Activated T-cell treated with anti-CD3 and anti-CD28 coated beads, Interleukin-2, amount 50 U/mL, for 24 hours (primary cell): ENCODE measurements around the gene CEP78.

Source experiments
- DNase-seq: peaks from one replicate; pipeline ENCODE4 v3.0.0-alpha.2; 2020
- H3K27ac Mint-ChIP-seq: 2 replicates; pipeline ENCODE4 v1.8.0; 2020; ENCODE audit warnings: mild to moderate bottlenecking, mixed read lengths
- H3K27me3 Mint-ChIP-seq: 2 replicates; pipeline ENCODE4 v1.8.0; 2020; ENCODE audit warnings: mixed read lengths
- H3K36me3 Mint-ChIP-seq: 2 replicates; pipeline ENCODE4 v1.8.0; 2020; ENCODE audit warnings: low read depth, mixed read lengths
- H3K4me1 Mint-ChIP-seq: 2 replicates; pipeline ENCODE4 v1.8.0; 2020; ENCODE audit warnings: low read depth, mixed read lengths
- H3K4me3 Mint-ChIP-seq: 2 replicates; pipeline ENCODE4 v1.8.0; 2020; ENCODE audit warnings: mild to moderate bottlenecking, moderate library complexity, mixed read lengths
- H3K9me3 Mint-ChIP-seq: 2 replicates; pipeline ENCODE4 v1.8.0; 2020; ENCODE audit warnings: mixed read lengths

CEP78 gene

DNA sequence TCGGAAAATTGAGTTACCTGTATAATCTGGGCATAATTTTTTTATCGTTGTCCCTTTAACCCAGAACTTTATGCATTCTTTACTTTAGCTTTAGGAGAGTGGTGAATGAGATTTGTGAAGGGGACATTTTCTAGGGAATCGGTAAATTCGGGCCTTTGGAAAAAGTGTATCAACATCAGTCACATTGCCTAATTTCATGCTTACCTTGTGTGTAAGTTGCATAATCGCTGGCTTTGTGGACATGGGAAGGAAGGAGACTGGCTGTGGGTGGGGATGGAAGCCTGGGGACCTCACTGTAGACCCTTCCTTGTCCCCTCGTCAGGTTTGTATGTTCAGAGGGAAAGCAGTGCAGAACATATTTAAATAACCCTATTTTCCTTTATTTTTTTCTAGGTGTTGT lies 64.3 kb downstream of the CEP78 start:
- no peak overlapping the region for H3K27ac Mint-ChIP-seq
- H3K4me1 Mint-ChIP-seq, result peaks cover 28% of the 10 kb centered on the region
- DNase-seq, result no peak
- no peaks in the 10 kb centered on the region for H3K9me3 Mint-ChIP-seq
- no peaks in the 10 kb centered on the region for H3K27me3 Mint-ChIP-seq
- peaks cover 78% of the 10 kb centered on the region for H3K36me3 Mint-ChIP-seq
- no peak overlapping the region for H3K4me3 Mint-ChIP-seq

- Mint-ChIP-seq H3K36me3 (peaks cover 90% of the 10 kb centered on the region), H3K27ac (no peak overlapping the region), H3K4me1 (peaks cover 19% of the 10 kb centered on the region), H3K4me3 (no peak overlapping the region), H3K27me3 (no peaks in the 10 kb centered on the region), H3K9me3 (no peaks in the 10 kb centered on the region)
- DNase-seq, result no peak
Measured at GRCh38 chr9:78301466-78301865, 65.6 kb downstream of the CEP78 start.

GRCh38 chr9:78303377-78304062 lies 67.6 kb downstream of the CEP78 start:
- no peak for DNase-seq
- no peaks in the 10 kb centered on the region for H3K9me3 Mint-ChIP-seq
- H3K36me3 Mint-ChIP-seq, result peaks cover 94% of the 10 kb centered on the region
- no peak overlapping the region for H3K27ac Mint-ChIP-seq
- H3K4me3 Mint-ChIP-seq, result no peak overlapping the region
- no peaks in the 10 kb centered on the region for H3K27me3 Mint-ChIP-seq
- peaks cover 13% of the 10 kb centered on the region for H3K4me1 Mint-ChIP-seq

DNA sequence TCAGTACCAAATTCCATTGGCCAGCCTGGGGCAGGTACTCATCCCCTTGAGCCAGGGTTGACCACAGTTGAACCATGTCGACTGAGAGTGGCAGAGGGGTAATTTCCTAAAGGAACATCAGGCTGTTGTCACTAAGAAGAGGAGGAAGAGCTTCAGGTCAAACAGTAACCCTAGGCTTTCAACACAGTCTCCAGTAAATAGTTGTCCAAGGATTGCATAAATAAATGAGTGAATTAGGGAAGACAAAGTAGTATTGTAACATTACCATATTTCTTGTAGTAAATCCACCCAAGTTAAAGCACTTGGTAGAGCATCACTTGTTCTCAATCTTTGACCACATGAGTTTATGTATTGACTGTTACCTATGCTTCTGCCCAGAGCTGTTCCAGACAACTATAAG lies 68.5 kb downstream of the CEP78 start:
- no peak overlapping the region for H3K27ac Mint-ChIP-seq
- H3K4me3 Mint-ChIP-seq, result no peak overlapping the region
- peaks cover 6% of the 10 kb centered on the region for H3K4me1 Mint-ChIP-seq
- no peak for DNase-seq
- no peaks in the 10 kb centered on the region for H3K9me3 Mint-ChIP-seq
- peaks cover 95% of the 10 kb centered on the region for H3K36me3 Mint-ChIP-seq
- H3K27me3 Mint-ChIP-seq, result no peaks in the 10 kb centered on the region

- Mint-ChIP-seq H3K36me3 (peaks cover 96% of the 10 kb centered on the region), H3K4me1 (no peaks in the 10 kb centered on the region), H3K27me3 (no peaks in the 10 kb centered on the region), H3K27ac (no peak overlapping the region), H3K9me3 (no peaks in the 10 kb centered on the region), H3K4me3 (no peak overlapping the region)
- no peak for DNase-seq
Measured at GRCh38 chr9:78306222-78307076, 70.6 kb downstream of the CEP78 start.

- DNase-seq, result no peak
- H3K27me3 Mint-ChIP-seq, result no peaks in the 10 kb centered on the region
- no peaks in the 10 kb centered on the region for H3K4me1 Mint-ChIP-seq
- no peaks in the 10 kb centered on the region for H3K9me3 Mint-ChIP-seq
- H3K36me3 Mint-ChIP-seq, result peaks cover 95% of the 10 kb centered on the region
- H3K4me3 Mint-ChIP-seq, result no peak overlapping the region
- H3K27ac Mint-ChIP-seq, result no peak overlapping the region
Measured at GRCh38 chr9:78307360-78307759, 71.5 kb downstream of the CEP78 start.

DNA sequence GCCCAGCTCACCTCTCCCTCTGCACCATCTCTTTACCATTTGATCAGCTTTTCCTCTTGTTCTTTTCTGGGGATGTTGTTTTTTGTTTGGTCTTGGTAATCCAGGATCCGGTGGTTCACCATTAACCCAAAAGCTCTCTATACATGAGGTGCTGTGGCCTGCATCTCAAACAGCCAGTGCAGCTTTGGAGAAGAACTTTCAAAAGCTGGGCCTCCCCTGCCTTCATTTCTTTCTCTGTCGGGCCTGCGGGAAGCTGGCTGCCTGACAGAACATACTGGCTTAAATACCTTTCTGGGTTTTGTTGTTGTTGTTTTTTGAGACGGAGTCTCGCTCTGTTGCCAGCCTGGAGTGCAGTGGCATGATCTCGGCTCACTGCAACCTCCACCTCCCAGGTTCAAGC lies 73.2 kb downstream of the CEP78 start:
- no peaks in the 10 kb centered on the region for H3K4me1 Mint-ChIP-seq
- H3K36me3 Mint-ChIP-seq, result peaks cover 94% of the 10 kb centered on the region
- no peak overlapping the region for H3K27ac Mint-ChIP-seq
- no peak for DNase-seq
- no peaks in the 10 kb centered on the region for H3K9me3 Mint-ChIP-seq
- no peak overlapping the region for H3K4me3 Mint-ChIP-seq
- H3K27me3 Mint-ChIP-seq, result no peaks in the 10 kb centered on the region

- Mint-ChIP-seq H3K9me3 (no peaks in the 10 kb centered on the region), H3K4me1 (no peaks in the 10 kb centered on the region), H3K27ac (no peak overlapping the region), H3K4me3 (no peak overlapping the region), H3K36me3 (peaks cover 91% of the 10 kb centered on the region), H3K27me3 (no peaks in the 10 kb centered on the region)
- no peak for DNase-seq
Measured at GRCh38 chr9:78311075-78311474, 75.2 kb downstream of the CEP78 start.

DNA sequence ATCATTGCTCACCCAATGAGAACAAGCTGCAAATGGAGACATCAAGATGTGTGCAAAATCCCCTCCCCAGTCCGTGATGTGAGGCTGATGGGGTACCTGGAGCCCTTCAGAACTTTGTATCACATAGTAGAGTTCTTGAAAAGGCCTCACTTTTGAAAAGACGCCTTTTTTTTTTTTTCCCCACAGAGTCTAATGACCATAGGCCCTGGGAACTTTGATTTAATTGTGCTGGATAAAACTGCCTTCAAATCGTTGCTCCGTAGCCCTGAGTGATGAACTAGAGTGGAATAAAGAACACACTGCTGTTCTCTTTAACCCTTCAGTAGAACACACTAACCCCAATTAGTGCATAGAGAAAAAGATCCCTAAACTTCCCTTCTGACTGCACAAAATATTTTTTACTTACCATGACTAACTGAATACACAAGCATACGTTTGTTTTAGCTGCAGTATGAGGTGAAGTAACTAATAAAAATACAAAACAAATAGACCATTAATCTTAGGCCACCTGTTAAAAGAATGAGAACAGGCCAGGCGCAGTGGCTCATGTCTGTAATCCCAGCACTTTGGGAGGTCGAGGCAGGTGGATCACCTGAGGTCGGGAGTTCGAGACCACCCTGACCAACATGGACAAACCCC lies 76.1 kb downstream of the CEP78 start:
- DNase-seq, result no peak
- H3K4me3 Mint-ChIP-seq, result no peak overlapping the region
- no peaks in the 10 kb centered on the region for H3K9me3 Mint-ChIP-seq
- peaks cover 92% of the 10 kb centered on the region for H3K36me3 Mint-ChIP-seq
- H3K27me3 Mint-ChIP-seq, result no peaks in the 10 kb centered on the region
- no peaks in the 10 kb centered on the region for H3K4me1 Mint-ChIP-seq
- H3K27ac Mint-ChIP-seq, result no peak overlapping the region

DNA sequence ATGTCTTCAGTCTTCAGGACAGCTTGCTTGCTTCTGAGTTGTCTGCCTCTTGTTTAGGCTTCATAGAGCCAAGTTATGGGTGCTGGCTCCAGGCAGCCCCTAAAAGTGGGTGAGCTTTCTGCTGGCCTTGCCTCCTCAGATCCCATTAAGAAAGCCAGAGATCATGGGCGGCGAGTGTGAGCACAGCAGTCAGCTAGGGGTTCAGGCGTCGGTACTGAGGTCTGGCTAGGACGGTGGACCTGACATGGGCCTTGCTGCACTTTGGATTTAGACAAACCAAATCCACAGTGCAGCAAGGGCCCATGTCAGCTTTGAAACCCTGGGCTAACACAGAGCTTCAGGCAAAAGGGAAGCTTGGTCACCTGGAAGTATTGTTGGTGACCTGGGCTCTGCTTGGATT lies 78.7 kb downstream of the CEP78 start:
- H3K4me3 Mint-ChIP-seq, result no peak overlapping the region
- H3K4me1 Mint-ChIP-seq, result no peaks in the 10 kb centered on the region
- no peaks in the 10 kb centered on the region for H3K9me3 Mint-ChIP-seq
- H3K27me3 Mint-ChIP-seq, result no peaks in the 10 kb centered on the region
- no peak overlapping the region for H3K27ac Mint-ChIP-seq
- no peak for DNase-seq
- peaks cover 92% of the 10 kb centered on the region for H3K36me3 Mint-ChIP-seq

GRCh38 chr9:78314953-78315870 lies 79.3 kb downstream of the CEP78 start:
- Mint-ChIP-seq H3K27me3 (no peaks in the 10 kb centered on the region), H3K4me1 (no peaks in the 10 kb centered on the region), H3K27ac (peak overlapping the region; percentile 44), H3K4me3 (no peak overlapping the region), H3K36me3 (peaks cover 92% of the 10 kb centered on the region), H3K9me3 (no peaks in the 10 kb centered on the region)
- no peak for DNase-seq

- Mint-ChIP-seq H3K36me3 (peaks cover 92% of the 10 kb centered on the region), H3K27ac (no peak overlapping the region), H3K27me3 (no peaks in the 10 kb centered on the region), H3K9me3 (no peaks in the 10 kb centered on the region), H3K4me3 (no peak overlapping the region), H3K4me1 (no peaks in the 10 kb centered on the region)
- no peak for DNase-seq
Measured at GRCh38 chr9:78316166-78316892, 80.5 kb downstream of the CEP78 start.

DNA sequence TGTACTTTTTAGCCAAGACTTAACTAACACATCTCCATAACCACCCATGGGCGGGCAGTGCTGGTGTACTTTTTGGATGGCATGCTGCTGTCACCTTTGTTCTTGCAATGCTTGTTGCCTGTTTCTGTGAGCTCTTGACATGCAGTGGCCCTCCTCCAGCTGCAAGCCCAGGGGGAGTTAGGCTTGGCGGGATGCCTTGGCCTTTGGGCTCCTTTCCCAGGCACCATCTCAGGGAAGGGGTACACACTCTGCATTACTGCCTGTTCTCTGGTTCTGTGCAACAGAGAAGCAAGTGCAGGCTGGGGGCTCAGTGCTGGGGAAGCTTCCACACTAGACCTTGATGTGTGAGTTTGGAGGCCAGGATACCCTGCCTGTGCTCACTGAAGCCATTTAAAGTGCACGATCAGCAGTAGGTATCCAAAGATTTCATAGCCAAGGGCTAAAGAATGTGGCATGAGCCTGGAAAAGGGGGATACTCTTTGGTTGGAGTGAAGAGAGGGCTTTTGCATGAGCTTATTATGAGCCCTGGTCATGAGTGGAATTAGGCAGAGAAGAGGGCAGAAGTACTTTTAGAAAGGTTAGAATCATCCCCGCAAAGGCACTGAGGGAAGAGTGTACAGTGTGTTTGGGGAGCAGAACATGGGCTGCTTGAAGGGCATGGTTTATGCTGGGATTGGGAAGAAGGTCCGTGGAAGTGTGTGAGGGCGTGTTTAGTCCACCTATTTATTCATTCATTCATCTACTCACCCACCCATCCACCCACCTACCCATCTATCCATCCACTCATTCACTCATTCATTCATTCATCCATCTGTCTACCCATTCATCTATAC lies 83.5 kb downstream of the CEP78 start:
- H3K4me1 Mint-ChIP-seq, result no peaks in the 10 kb centered on the region

More for the DNA sequence above, 83.5 kb downstream of the CEP78 start:
- Mint-ChIP-seq H3K27ac (no peak overlapping the region), H3K36me3 (peaks cover 96% of the 10 kb centered on the region), H3K27me3 (no peaks in the 10 kb centered on the region), H3K4me3 (no peak overlapping the region), H3K9me3 (no peaks in the 10 kb centered on the region)
- no peak for DNase-seq
